HL-60 (cell line): ENCODE results near the gene SNX25.
"Not testable (repeated sequence)": the region's sequence is repeated elsewhere in the genome, so short reads cannot be mapped to it uniquely, and the experiment has no call there.

Experiments
- DNase-seq, 2 experiments: peaks; one replicate each; pipeline ENCODE4 v3.0.0-alpha.2; 2010 to 2020; ENCODE audit warnings: low read depth in 1 of 2, low spot score in 1 of 2
- H3K27ac ChIP-seq: fragments of 250-450 bp; sonication (Bioruptor Pico); replicated peaks from 2 replicates; pipeline ENCODE4 v1.5.1; 2020; ENCODE audit warnings: mild to moderate bottlenecking, moderate library complexity
- H3K27me3 ChIP-seq: fragments of 250-450 bp; sonication (Bioruptor Pico); 2 replicates; pipeline ENCODE4 v1.5.1; 2021; ENCODE audit warnings: mild to moderate bottlenecking, moderate library complexity; ENCODE audit not compliant: insufficient read depth, poor library complexity, severe bottlenecking
- H3K4me3 ChIP-seq: replicated peaks from 2 replicates; pipeline ENCODE4 v1.5.1; 2011; ENCODE audit warnings: mild to moderate bottlenecking, control low read depth, low read length; ENCODE audit not compliant: insufficient read depth
- GABPA ChIP-seq: IDR thresholded peaks from 2 replicates; pipeline ENCODE4 v1.6.1; 2012; ENCODE audit warnings: low read depth
- POLR2AphosphoS5 ChIP-seq: IDR thresholded peaks from 2 replicates; pipeline ENCODE4 v1.6.1; 2012; ENCODE audit warnings: low read depth
- SPI1 ChIP-seq: IDR thresholded peaks from 2 replicates; pipeline ENCODE4 v1.6.1; 2012; ENCODE audit warnings: low read depth, mild to moderate bottlenecking, borderline replicate concordance
- TF ChIP-seq, protein P1 (sequence below): IDR thresholded peaks from one replicate; pipeline ENCODE4 v1.5.1; 2011; ENCODE audit warnings: low read length, control low read depth, inconsistent platforms; ENCODE audit not compliant: insufficient read depth
- TF ChIP-seq, protein P2 (sequence below): IDR thresholded peaks from 2 replicates; pipeline ENCODE4 v1.6.1; 2012; ENCODE audit warnings: low read depth; ENCODE audit not compliant: insufficient replicate concordance

Gene SNX25

DNA sequence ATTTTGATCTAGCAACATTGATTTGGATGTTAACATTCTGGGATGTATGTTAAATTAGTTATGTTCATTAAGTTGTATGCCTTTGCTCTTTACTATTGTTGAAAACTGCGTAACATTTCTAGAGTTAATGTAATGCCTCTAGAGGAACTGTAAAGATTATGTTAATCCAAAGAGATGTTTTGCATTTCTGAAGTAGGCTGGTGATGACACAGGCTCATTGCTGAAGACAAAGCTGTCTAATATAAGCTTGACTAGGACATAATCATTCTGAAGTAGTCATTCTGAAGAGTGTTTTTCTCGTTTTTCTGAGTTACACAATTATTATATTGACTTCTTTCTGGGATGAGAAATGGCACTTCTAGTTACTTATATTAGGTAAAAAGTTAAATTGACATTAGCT, 113.4 kb downstream of the SNX25 start:
- DNase-seq = no peak
- Histone ChIP-seq H3K27ac (no peak overlapping the region), H3K27me3 (peaks cover 3% of the 10 kb centered on the region), H3K4me3 (no peak overlapping the region)
- TF ChIP-seq, protein P1, sequence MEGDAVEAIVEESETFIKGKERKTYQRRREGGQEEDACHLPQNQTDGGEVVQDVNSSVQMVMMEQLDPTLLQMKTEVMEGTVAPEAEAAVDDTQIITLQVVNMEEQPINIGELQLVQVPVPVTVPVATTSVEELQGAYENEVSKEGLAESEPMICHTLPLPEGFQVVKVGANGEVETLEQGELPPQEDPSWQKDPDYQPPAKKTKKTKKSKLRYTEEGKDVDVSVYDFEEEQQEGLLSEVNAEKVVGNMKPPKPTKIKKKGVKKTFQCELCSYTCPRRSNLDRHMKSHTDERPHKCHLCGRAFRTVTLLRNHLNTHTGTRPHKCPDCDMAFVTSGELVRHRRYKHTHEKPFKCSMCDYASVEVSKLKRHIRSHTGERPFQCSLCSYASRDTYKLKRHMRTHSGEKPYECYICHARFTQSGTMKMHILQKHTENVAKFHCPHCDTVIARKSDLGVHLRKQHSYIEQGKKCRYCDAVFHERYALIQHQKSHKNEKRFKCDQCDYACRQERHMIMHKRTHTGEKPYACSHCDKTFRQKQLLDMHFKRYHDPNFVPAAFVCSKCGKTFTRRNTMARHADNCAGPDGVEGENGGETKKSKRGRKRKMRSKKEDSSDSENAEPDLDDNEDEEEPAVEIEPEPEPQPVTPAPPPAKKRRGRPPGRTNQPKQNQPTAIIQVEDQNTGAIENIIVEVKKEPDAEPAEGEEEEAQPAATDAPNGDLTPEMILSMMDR = no peak

DNA sequence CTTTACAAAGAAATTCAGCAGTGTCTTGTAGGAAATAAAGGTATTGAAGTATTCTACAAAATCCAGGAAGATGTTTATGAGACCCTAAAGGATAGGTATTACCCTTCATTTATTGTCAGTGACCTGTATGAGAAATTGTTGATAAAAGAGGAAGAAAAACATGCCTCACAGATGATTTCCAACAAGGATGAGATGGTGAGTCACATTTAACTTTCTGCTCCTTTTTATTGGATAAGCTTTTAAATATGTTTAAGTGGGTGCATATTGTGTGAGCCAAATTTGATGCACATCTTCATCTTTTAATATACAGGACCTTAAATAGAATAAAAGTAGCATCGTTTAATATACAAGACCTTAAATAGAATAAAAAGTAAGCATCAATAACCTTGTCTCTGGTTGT, 114.2 kb downstream of the SNX25 start:
- TF ChIP-seq, protein P2, sequence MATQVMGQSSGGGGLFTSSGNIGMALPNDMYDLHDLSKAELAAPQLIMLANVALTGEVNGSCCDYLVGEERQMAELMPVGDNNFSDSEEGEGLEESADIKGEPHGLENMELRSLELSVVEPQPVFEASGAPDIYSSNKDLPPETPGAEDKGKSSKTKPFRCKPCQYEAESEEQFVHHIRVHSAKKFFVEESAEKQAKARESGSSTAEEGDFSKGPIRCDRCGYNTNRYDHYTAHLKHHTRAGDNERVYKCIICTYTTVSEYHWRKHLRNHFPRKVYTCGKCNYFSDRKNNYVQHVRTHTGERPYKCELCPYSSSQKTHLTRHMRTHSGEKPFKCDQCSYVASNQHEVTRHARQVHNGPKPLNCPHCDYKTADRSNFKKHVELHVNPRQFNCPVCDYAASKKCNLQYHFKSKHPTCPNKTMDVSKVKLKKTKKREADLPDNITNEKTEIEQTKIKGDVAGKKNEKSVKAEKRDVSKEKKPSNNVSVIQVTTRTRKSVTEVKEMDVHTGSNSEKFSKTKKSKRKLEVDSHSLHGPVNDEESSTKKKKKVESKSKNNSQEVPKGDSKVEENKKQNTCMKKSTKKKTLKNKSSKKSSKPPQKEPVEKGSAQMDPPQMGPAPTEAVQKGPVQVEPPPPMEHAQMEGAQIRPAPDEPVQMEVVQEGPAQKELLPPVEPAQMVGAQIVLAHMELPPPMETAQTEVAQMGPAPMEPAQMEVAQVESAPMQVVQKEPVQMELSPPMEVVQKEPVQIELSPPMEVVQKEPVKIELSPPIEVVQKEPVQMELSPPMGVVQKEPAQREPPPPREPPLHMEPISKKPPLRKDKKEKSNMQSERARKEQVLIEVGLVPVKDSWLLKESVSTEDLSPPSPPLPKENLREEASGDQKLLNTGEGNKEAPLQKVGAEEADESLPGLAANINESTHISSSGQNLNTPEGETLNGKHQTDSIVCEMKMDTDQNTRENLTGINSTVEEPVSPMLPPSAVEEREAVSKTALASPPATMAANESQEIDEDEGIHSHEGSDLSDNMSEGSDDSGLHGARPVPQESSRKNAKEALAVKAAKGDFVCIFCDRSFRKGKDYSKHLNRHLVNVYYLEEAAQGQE = no peak
- TF ChIP-seq SPI1 (no peak), POLR2AphosphoS5 (no peak), GABPA (no peak)
- TF ChIP-seq, protein P1 = no peak
- DNase-seq = no peak
- Histone ChIP-seq H3K4me3 (no peak overlapping the region), H3K27ac (no peak overlapping the region), H3K27me3 (peaks cover 3% of the 10 kb centered on the region)

DNA sequence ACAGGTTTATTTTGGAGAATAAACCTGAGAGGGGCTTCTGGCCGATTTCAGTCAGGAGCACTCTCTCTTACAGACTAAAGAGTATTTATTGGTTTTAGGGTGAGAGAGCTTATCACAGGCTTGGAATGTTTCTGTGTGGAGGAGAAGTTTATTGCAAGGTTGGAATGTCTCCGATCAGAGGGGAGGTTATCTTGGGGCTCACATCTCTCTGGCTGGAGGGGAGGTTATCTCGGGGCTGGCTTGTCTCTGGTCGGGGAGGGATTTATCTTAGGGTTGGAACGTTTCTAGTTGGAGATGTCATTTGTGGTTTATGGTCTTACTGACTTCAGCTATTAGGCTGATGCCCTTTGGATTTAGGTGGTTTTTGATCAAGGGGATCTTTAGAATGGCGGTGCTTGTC, 115.0 kb downstream of the SNX25 start:
- not testable (repeated sequence) for H3K4me3 ChIP-seq, H3K27ac ChIP-seq, DNase-seq, H3K27me3 ChIP-seq

DNA sequence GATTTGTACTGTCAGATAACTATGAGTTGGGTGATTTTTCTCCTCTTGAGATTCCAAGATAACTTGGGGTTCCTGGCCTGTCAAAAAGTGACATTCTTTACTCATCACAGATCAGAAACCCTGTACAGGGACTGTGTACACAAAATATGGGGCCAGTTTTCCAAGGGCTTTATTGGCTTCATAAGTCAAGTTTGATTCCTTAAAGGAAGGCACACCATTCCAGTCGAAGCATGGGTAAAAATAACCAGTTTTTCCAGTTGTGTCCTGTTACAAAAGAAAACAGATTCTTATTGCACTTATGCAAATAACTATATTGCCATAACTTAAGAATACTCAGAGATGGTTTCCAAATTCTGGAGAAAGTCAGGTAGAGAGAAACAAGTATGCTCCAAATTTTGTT, 116.3 kb downstream of the SNX25 start:
- H3K27ac ChIP-seq = not testable (repeated sequence)

DNA sequence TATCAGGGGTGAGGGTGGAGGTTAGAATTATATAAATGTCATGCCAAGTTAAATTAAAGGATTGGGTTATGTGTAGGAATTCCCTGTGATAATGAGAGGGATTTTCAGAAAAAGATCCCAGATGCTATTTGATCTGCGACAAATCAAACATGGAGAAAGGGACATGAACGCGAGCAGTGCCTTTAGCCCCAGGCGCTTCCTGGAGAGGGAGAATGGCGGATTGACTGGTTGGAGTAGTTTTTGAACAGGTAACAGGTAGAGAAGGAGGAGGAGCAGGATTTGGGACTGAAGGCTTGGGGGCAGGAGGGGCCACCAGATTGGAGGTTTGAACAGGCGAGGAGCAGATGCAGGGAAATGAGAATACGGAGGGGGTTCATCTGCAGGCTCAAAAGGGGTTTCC, 119.2 kb downstream of the SNX25 start:
- H3K4me3 ChIP-seq = no peak overlapping the region
- peaks cover 3% of the 10 kb centered on the region for H3K27me3 ChIP-seq
- H3K27ac ChIP-seq = no peak overlapping the region
- TF ChIP-seq SPI1 (no peak), GABPA (no peak), POLR2AphosphoS5 (no peak)
- TF ChIP-seq, protein P1 = no peak
- TF ChIP-seq, protein P2 = no peak
- DNase-seq = no peak

More for the DNA sequence above, 116.3 kb downstream of the SNX25 start:
- not testable (repeated sequence) for DNase-seq, H3K4me3 ChIP-seq, H3K27me3 ChIP-seq

DNA sequence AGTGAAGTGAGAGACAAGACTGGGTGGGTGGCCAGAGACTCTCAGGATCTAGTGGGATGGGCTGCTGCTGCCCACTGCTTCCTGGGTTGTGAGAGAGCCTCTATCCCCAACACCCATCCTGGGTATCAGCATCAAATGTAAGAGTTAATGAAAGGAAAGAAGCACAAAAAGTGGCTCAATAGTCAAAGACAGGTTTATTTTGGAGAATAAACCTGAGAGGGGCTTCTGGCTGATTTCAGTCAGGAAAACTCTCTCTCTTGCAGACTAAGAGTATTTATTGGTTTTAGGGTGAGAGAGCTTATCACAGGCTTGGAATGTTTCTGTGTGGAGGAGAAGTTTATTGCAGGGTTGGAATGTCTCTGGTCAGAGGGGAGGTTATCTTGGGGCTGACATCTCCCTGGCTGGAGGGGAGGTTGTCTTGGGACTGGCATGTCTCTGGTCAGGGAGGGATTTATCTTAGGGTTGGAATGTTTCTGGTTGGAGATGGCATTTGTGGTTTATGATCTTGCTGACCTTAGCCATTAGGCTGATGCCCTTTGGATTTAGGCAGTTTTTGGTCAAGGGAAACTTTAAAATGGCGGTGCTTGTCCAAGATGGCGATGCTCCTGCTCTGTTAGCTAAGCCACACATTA, 120.6 kb downstream of the SNX25 start:
- H3K27me3 ChIP-seq, H3K4me3 ChIP-seq, H3K27ac ChIP-seq, DNase-seq: not testable (repeated sequence)
